Hepatocyte (in vitro differentiated cells): ENCODE results near the gene APPL2. TPM values are rescaled to one million over a fixed set of nuclear protein-coding genes. Genes with fewer than 3 reads are reported as not detected.

Experiments
- DNase-seq: peaks from one replicate; pipeline ENCODE4 v3.0.0-alpha.2; 2016; ENCODE audit warnings: low spot score
- H2AFZ ChIP-seq: fragments of 200-600 bp; sonication (generic); 2 replicates; pipeline ENCODE4 v1.6.0; 2016; ENCODE audit warnings: antibody characterized with exemption, mild to moderate bottlenecking
- H3K27ac ChIP-seq: fragments of 200-600 bp; sonication (generic); 2 replicates; pipeline ENCODE4 v1.5.1; 2016; ENCODE audit warnings: mild to moderate bottlenecking
- H3K27me3 ChIP-seq: fragments of 200-600 bp; sonication (generic); 2 replicates; pipeline ENCODE4 v1.6.1; 2016
- H3K36me3 ChIP-seq: fragments of 200-600 bp; sonication (generic); replicated peaks from 2 replicates; pipeline ENCODE4 v1.5.1; 2016; ENCODE audit warnings: low read depth; ENCODE audit not compliant: insufficient read depth
- H3K4me1 ChIP-seq: fragments of 200-600 bp; sonication (generic); 2 replicates; pipeline ENCODE4 v1.5.1; 2016; ENCODE audit warnings: mild to moderate bottlenecking, moderate library complexity; ENCODE audit not compliant: insufficient read depth
- H3K4me2 ChIP-seq: fragments of 200-600 bp; sonication (generic); 2 replicates; pipeline ENCODE4 v1.6.0; 2016
- H3K4me3 ChIP-seq: fragments of 200-600 bp; sonication (generic); 2 replicates; pipeline ENCODE4 v1.5.1; 2016; ENCODE audit warnings: mild to moderate bottlenecking
- H3K79me2 ChIP-seq: fragments of 200-600 bp; sonication (generic); 2 replicates; pipeline ENCODE4 v1.6.0; 2017; ENCODE audit warnings: mild to moderate bottlenecking
- H3K9me2 ChIP-seq: fragments of 200-600 bp; sonication (generic); replicated peaks from 2 replicates; pipeline ENCODE4 v1.6.0; 2017; ENCODE audit warnings: mild to moderate bottlenecking; ENCODE audit not compliant: insufficient read depth
- H3K9me3 ChIP-seq: fragments of 200-600 bp; sonication (generic); 2 replicates; pipeline ENCODE4 v1.5.1; 2016; ENCODE audit warnings: low read depth, mild to moderate bottlenecking
- H4K20me1 ChIP-seq: fragments of 200-600 bp; sonication (generic); 2 replicates; pipeline ENCODE4 v1.6.0; 2016; ENCODE audit warnings: mild to moderate bottlenecking; ENCODE audit not compliant: insufficient read depth, poor library complexity, severe bottlenecking
- CTCF ChIP-seq: fragments of 200-600 bp; sonication (generic); IDR thresholded peaks from 2 replicates; pipeline ENCODE4 v1.5.1; 2016; ENCODE audit warnings: antibody characterized with exemption, mild to moderate bottlenecking; ENCODE audit not compliant: poor library complexity
- EZH2 ChIP-seq: fragments of 200-600 bp; sonication (generic); IDR thresholded peaks from 2 replicates; pipeline ENCODE4 v1.6.1; 2016; ENCODE audit warnings: antibody characterized with exemption, mild to moderate bottlenecking, borderline replicate concordance
- EZH2phosphoT487 ChIP-seq: fragments of 200-600 bp; sonication (generic); IDR thresholded peaks from one replicate; pipeline ENCODE4 v1.6.1; 2018; ENCODE audit warnings: antibody characterized with exemption, mild to moderate bottlenecking, low read depth, moderate library complexity; ENCODE audit not compliant: unreplicated experiment, severe bottlenecking
- WGBS: methylation state at CpG from one replicate; pipeline ENCODE4 v1.1.6; 2016; ENCODE audit warnings: low lambda C conversion rate; ENCODE audit errors: missing lambda C conversion rate; 5-methylcytosine and 5-hydroxymethylcytosine counted together
- polyA plus RNA-seq: library from polyadenylated mRNA; unstranded; fragments of >200 nt; fragmentation: Nextera tagmentation; extraction: Ambion mirVana; gene quantifications from 2 replicates; pipeline ENCODE4 v1.2.1, GENCODE V29; 2016
- total RNA-seq: library from RNA; depleted of rRNA; stranded (reverse); fragments of >200 nt; gene quantifications from 2 replicates; pipeline ENCODE4 v1.2.3, GENCODE V29; 2014

The APPL2 gene
- total and polyA plus RNA-seq, 2 experiments from 2014 or later = 42.2 to 74.1 TPM

DNA sequence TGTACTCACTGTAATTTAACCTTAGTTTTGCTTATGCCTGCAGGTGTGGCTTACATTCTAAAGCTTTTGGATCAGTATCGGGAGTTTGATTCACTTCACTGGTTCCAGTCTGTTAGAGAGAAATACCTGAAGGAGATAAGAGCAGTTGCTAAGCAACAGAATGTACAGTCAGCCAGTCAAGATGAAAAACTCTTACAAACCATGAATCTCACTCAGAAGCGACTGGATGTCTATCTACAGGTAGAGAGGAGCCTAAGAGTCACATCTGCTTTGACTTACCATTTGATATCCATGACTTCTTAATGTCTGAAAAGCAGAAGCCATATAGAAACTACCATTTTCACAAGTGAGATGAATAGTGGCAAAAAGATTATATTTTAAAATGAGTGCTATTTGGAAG, 71.9 kb downstream of the APPL2 start:
- H3K27ac ChIP-seq = no peak overlapping the region
- H3K36me3 ChIP-seq = no peaks in the 10 kb centered on the region
- no peak overlapping the region for H3K4me3 ChIP-seq
- H4K20me1 ChIP-seq = no peaks in the 10 kb centered on the region
- TF ChIP-seq CTCF (no peak), EZH2 (no peak), EZH2phosphoT487 (no peak)
- no peaks in the 10 kb centered on the region for H3K4me1 ChIP-seq
- WGBS = 70% methylated on average over 2 of the region's 2 CpGs
- H3K9me2 ChIP-seq = no peaks in the 10 kb centered on the region
- DNase-seq = peak; percentile 7
- H2AFZ ChIP-seq = no peak overlapping the region
- H3K79me2 ChIP-seq = no peaks in the 10 kb centered on the region
- no peaks in the 10 kb centered on the region for H3K27me3 ChIP-seq
- no peaks in the 10 kb centered on the region for H3K9me3 ChIP-seq
- no peak overlapping the region for H3K4me2 ChIP-seq

- no peaks in the 10 kb centered on the region for H3K27me3 ChIP-seq
- DNase-seq = no peak
- H3K4me3 ChIP-seq = no peak overlapping the region
- H3K4me2 ChIP-seq = no peak overlapping the region
- H4K20me1 ChIP-seq = no peaks in the 10 kb centered on the region
- 75% methylated on average over 3 of the region's 3 CpGs for WGBS
- H2AFZ ChIP-seq = no peak overlapping the region
- H3K9me2 ChIP-seq = no peaks in the 10 kb centered on the region
- H3K79me2 ChIP-seq = no peaks in the 10 kb centered on the region
- H3K27ac ChIP-seq = no peak overlapping the region
- H3K36me3 ChIP-seq = no peaks in the 10 kb centered on the region
- H3K4me1 ChIP-seq = no peaks in the 10 kb centered on the region
- no peaks in the 10 kb centered on the region for H3K9me3 ChIP-seq
- no peak for TF ChIP-seq EZH2
- TF ChIP-seq CTCF = no peak
- TF ChIP-seq EZH2phosphoT487 = no peak
Observed at GRCh38 chr12:105162174-105162573, 73.8 kb downstream of the APPL2 start.

DNA sequence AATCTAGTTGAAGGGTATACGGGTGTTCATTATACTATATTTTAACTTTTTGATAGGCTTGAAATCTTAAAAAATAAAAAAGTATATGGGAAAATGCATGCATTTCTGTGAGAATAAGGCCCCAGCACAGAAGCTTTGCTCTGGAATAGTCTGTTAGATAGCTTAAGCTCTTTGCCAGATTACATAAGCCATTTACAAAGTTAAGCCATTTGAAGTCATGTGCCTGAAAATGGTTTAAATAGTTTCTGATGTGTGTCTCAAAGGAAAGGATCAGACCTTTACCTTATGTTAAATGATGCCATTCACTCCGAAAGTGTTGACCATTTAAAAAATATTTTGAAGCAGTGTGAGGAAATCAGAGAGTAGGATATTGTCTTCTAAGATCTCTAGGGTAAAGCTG, 77.1 kb downstream of the APPL2 start:
- no peak overlapping the region for H3K27ac ChIP-seq
- H3K4me3 ChIP-seq = no peak overlapping the region
- H3K9me2 ChIP-seq = no peaks in the 10 kb centered on the region
- no peak overlapping the region for H3K4me2 ChIP-seq
- no peaks in the 10 kb centered on the region for H4K20me1 ChIP-seq
- H3K79me2 ChIP-seq = no peaks in the 10 kb centered on the region
- 75% methylated on average over 2 of the region's 2 CpGs for WGBS
- no peak for DNase-seq
- H3K9me3 ChIP-seq = no peaks in the 10 kb centered on the region
- H3K36me3 ChIP-seq = no peaks in the 10 kb centered on the region
- no peaks in the 10 kb centered on the region for H3K4me1 ChIP-seq
- no peak overlapping the region for H2AFZ ChIP-seq
- TF ChIP-seq EZH2 (no peak), CTCF (no peak), EZH2phosphoT487 (no peak)
- no peaks in the 10 kb centered on the region for H3K27me3 ChIP-seq

DNA sequence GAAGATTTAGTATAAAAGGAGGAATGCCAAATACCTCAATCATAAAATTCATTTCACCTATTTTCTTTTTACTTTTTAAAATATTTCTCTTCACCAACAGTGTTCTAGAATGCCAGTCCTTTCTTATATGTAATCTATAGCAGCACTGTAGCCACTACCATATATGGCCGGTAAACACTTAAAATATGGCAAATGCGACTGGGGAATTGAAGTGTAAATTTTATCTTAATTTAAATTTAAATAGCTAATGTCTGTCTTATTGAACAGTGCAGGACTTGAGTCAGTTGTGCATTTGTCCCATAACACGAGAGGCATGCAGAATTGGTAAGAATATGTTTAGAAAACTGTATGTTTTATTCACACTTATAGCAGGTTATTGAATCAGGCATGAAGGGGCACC, 78.4 kb downstream of the APPL2 start:
- WGBS = 95% methylated on average over 3 of the region's 3 CpGs
- Histone ChIP-seq H3K36me3 (no peaks in the 10 kb centered on the region), H3K9me2 (no peaks in the 10 kb centered on the region), H2AFZ (no peak overlapping the region), H4K20me1 (no peaks in the 10 kb centered on the region), H3K79me2 (no peaks in the 10 kb centered on the region), H3K4me3 (no peak overlapping the region), H3K4me2 (no peak overlapping the region), H3K4me1 (no peaks in the 10 kb centered on the region), H3K27me3 (no peaks in the 10 kb centered on the region), H3K27ac (no peak overlapping the region), H3K9me3 (no peaks in the 10 kb centered on the region)
- no peak for DNase-seq
- TF ChIP-seq EZH2 (no peak), EZH2phosphoT487 (no peak), CTCF (no peak)
